Vagina (tissue), 2 donors: ENCODE data around the gene ANTXR1.
A peak's percentile ranks its signal among the peaks of the same experiment; 100 is the strongest.

Experiments
- POLR2A ChIP-seq, 2 donors: fragments of 450-650 bp; IDR thresholded peaks; one replicate each; pipeline ENCODE4 v1.6.1; 2017; ENCODE audit warnings: antibody characterized with exemption in 2 of 2, mild to moderate bottlenecking in 2 of 2, moderate library complexity in 2 of 2
- POLR2AphosphoS5 ChIP-seq, 2 donors: sonication (generic); formaldehyde crosslinking; IDR thresholded peaks; one replicate each; pipeline ENCODE4 v1.9.0; 2017; ENCODE audit warnings: antibody characterized with exemption in 2 of 2, mild to moderate bottlenecking in 2 of 2, low read depth in 1 of 2; ENCODE audit not compliant: insufficient read depth in 1 of 2
- TF ChIP-seq, protein P1 (sequence below), 3 experiments: fragments of 450-650 bp in 2 of 3; fragments of 200-600 bp in 1 of 3; sonication (generic) in 1 of 3; IDR thresholded peaks; one replicate each; pipeline ENCODE4 v1.5.1; 2017 to 2019; ENCODE audit warnings: antibody characterized with exemption in 3 of 3, mild to moderate bottlenecking in 2 of 3, moderate library complexity in 2 of 3

DNA sequence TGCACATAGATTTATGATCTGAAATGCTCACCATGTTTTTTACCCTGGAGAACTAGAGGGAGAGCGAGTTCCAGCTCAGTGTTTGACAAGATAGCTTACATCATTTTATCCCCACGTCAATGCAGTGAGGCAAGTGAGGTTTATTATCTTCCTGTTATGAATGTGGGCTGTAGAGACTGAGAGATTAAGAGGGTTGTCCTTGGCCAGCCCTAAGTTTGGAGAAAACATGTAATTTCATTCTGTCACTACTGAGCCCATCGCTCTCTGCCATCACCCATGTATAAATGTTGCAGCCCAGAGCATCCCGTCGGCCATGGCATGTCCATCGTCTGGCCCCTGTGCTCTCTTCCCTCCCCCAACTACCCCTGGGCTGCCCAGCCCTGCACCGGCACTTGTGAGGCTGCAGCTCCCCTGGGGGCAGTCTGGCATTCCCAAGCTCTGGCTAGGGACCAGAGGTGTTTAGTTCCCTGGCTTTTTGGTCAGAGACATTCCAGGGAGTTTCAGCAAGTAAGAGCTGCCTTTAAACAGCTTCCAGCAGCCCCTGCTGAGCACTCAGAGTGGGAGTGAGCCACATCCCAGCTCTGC is 136.7 kb downstream of the ANTXR1 start:
- TF ChIP-seq, protein P1, sequence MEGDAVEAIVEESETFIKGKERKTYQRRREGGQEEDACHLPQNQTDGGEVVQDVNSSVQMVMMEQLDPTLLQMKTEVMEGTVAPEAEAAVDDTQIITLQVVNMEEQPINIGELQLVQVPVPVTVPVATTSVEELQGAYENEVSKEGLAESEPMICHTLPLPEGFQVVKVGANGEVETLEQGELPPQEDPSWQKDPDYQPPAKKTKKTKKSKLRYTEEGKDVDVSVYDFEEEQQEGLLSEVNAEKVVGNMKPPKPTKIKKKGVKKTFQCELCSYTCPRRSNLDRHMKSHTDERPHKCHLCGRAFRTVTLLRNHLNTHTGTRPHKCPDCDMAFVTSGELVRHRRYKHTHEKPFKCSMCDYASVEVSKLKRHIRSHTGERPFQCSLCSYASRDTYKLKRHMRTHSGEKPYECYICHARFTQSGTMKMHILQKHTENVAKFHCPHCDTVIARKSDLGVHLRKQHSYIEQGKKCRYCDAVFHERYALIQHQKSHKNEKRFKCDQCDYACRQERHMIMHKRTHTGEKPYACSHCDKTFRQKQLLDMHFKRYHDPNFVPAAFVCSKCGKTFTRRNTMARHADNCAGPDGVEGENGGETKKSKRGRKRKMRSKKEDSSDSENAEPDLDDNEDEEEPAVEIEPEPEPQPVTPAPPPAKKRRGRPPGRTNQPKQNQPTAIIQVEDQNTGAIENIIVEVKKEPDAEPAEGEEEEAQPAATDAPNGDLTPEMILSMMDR (IDR thresholded peaks at IDR 0.05), result no peak
- no peak for TF ChIP-seq POLR2A (IDR thresholded peaks at IDR 0.05)
- peak; percentile 68 to 84 for TF ChIP-seq POLR2AphosphoS5 (IDR thresholded peaks at IDR 0.05; ENCODE audit: insufficient read depth in 1 of 2, low read depth in 1 of 2)
